Endothelial cell of umbilical vein (primary cell): Measurements from ENCODE around the gene GGNBP2. TPM values are rescaled to one million over a fixed set of nuclear protein-coding genes. Genes with fewer than 3 reads are reported as not detected.

ENCODE experiments used
- Bru-seq: library from RNA; stranded (reverse); fragments of 400-500 nt; gene quantifications from one replicate; lab custom pipeline; 2021; lab: Mats Ljungman, UMichigan
- BruChase-seq, 2 experiments: library from RNA; stranded (reverse); fragments of 400-500 nt; gene quantifications; one replicate each; lab custom pipeline; 2021; lab: Mats Ljungman, UMichigan
- BruUV-seq: library from RNA; stranded (reverse); fragments of 400-500 nt; replicated peaks from 2 replicates; lab custom pipeline; 2021; lab: Mats Ljungman, UMichigan
- CTCF ChIA-PET: fragments of 300-600, 350-600 bp; sonication (Branson Sonifier 250); formaldehyde crosslinking; loops from one replicate; lab custom pipeline; 2021; ENCODE audit warnings: antibody characterized with exemption, inconsistent platforms; lab: Charles Lee
- POLR2A ChIA-PET: fragments of 300-600, 350-600 bp; sonication (Branson Sonifier 250); formaldehyde crosslinking; loops from one replicate; lab custom pipeline; 2021; ENCODE audit warnings: antibody characterized with exemption, inconsistent platforms; lab: Charles Lee
- DNase-seq: peaks from one replicate; pipeline ENCODE4 v3.0.0-alpha.2; 2011; ENCODE audit warnings: low read depth, low spot score
- FAIRE-seq: peaks from 2 replicates; lab custom pipeline; 2011; peaks lifted over from hg19 to GRCh38; lab: Jason Lieb, UNC
- H2AFZ ChIP-seq: 2 replicates; pipeline ENCODE4 v1.6.0; 2012; ENCODE audit warnings: low read depth, low read length, control low read depth, inconsistent platforms
- H3K27ac ChIP-seq: 2 replicates; pipeline ENCODE4 v1.5.1; 2011; ENCODE audit warnings: low read depth, mild to moderate bottlenecking, control low read depth, low read length, moderate library complexity; ENCODE audit not compliant: insufficient read depth
- H3K27me3 ChIP-seq, 2 experiments: 2 replicates each; pipeline versions ENCODE4 v1.6.0 to v1.6.1; 2011; ENCODE audit warnings: low read length in 2 of 2, mixed read lengths in 1 of 2; ENCODE audit not compliant: control insufficient read depth in 2 of 2, insufficient read depth in 2 of 2
- H3K36me3 ChIP-seq, 2 experiments: 2 replicates in 1 of 2; 3 replicates in 1 of 2; pipeline ENCODE4 v1.5.1; 2011; ENCODE audit warnings: low read length in 2 of 2, mild to moderate bottlenecking in 1 of 2, moderate library complexity in 1 of 2; ENCODE audit not compliant: control insufficient read depth in 2 of 2, insufficient read depth in 2 of 2; ENCODE audit errors: extremely low read depth in 1 of 2
- H3K4me1 ChIP-seq: 3 replicates; pipeline ENCODE4 v1.5.1; 2011; ENCODE audit warnings: mild to moderate bottlenecking, low read length; ENCODE audit not compliant: control insufficient read depth, insufficient read depth; ENCODE audit errors: extremely low read depth
- H3K4me2 ChIP-seq: 2 replicates; pipeline ENCODE4 v1.6.1; 2011; ENCODE audit warnings: low read length, control low read depth, mixed read lengths; ENCODE audit not compliant: insufficient read depth
- H3K4me3 ChIP-seq, 3 experiments: fragments of 200-600 bp in 1 of 3; sonication (generic), shearing (Covaris generic) in 1 of 3; replicated peaks in 1 of 3; 2 replicates each; pipeline ENCODE4 v1.5.1; 2011 to 2016; ENCODE audit warnings: control low read depth in 3 of 3, low read length in 3 of 3, mild to moderate bottlenecking in 2 of 3, inconsistent platforms in 1 of 3, low read depth in 1 of 3, moderate library complexity in 1 of 3; ENCODE audit not compliant: insufficient read depth in 1 of 3
- H3K79me2 ChIP-seq: 2 replicates; pipeline ENCODE4 v1.6.0; 2012; ENCODE audit warnings: low read length, inconsistent platforms; ENCODE audit not compliant: control insufficient read depth, insufficient read depth
- H3K9ac ChIP-seq: replicated peaks from 2 replicates; pipeline ENCODE3; 2011; ENCODE audit warnings: low read length, control low read depth; ENCODE audit not compliant: insufficient read depth; ENCODE audit errors: extremely low read depth
- H3K9me1 ChIP-seq: replicated peaks from 3 replicates; pipeline ENCODE4 v1.6.0; 2011; ENCODE audit warnings: mild to moderate bottlenecking, low read length; ENCODE audit not compliant: control insufficient read depth, insufficient read depth; ENCODE audit errors: extremely low read depth
- H3K9me3 ChIP-seq: replicated peaks from 2 replicates; pipeline ENCODE4 v1.5.1; 2012; ENCODE audit warnings: low read length, inconsistent platforms; ENCODE audit not compliant: control insufficient read depth, insufficient read depth
- H4K20me1 ChIP-seq: replicated peaks from 2 replicates; pipeline ENCODE3; 2011; ENCODE audit warnings: mild to moderate bottlenecking, low read length; ENCODE audit not compliant: control insufficient read depth, insufficient read depth; ENCODE audit errors: extremely low read depth
- JUN ChIP-seq: IDR thresholded peaks from 2 replicates; pipeline ENCODE4 v1.6.1; 2011; ENCODE audit warnings: borderline replicate concordance, low read depth; ENCODE audit not compliant: insufficient read length, insufficient read depth
- MYC ChIP-seq: IDR thresholded peaks from one replicate; pipeline ENCODE4 v1.6.1; 2011; ENCODE audit warnings: mild to moderate bottlenecking, low read depth, low read length
- POLR2A ChIP-seq: IDR thresholded peaks from 2 replicates; pipeline ENCODE4 v1.6.1; 2012; ENCODE audit warnings: low read depth, mild to moderate bottlenecking, control low read depth, low read length
- POLR2AphosphoS5 ChIP-seq: IDR thresholded peaks from 2 replicates; pipeline ENCODE4 v1.6.1; 2012; ENCODE audit warnings: low read depth, mild to moderate bottlenecking, control low read depth, low read length, moderate library complexity; ENCODE audit not compliant: insufficient read depth
- dilution Hi-C: fragments of 300-500 bp; cut with MboI; formaldehyde crosslinking; loops from one replicate; pipeline ENCODE4 v1.15.0; 2019; ENCODE audit warnings: low sequenced_read_pairs; ENCODE audit not compliant: extremely low pct_ligation_motif_present
- intact Hi-C: fragments of 100-400 bp; cut with micrococcal nuclease; formaldehyde crosslinking; loops from one replicate; pipeline ENCODE4 v1.10.0; 2022
- long read RNA-seq: library from polyadenylated mRNA; stranded (forward); transcript quantifications from one replicate; pipeline ENCODE4 v2.0.0, GENCODE V29; 2021
- polyA minus RNA-seq, 3 experiments: library from RNA; depleted of rRNA, polyadenylated mRNA; stranded (reverse); fragments of >200 nt; gene quantifications; 1 replicate in 1 of 3; 2 replicates in 2 of 3; pipeline ENCODE4 v1.2.3, GENCODE V29; 2011
- polyA plus RNA-seq, 4 experiments: library from polyadenylated mRNA; depleted of rRNA in 3 of 4; stranded (reverse) in 3 of 4; unstranded in 1 of 4; fragments of >200 nt; gene quantifications; 2 replicates each; pipeline versions ENCODE4 v1.2.1 to v1.2.3, GENCODE V29; 2011 to 2012; ENCODE audit warnings: missing spikeins in 1 of 4
- total RNA-seq: library from RNA; stranded (reverse); gene quantifications from 2 replicates; pipeline ENCODE4 v1.2.3, GENCODE V29; 2021
- TF ChIP-seq, protein P1 (sequence below): IDR thresholded peaks from 2 replicates; pipeline ENCODE4 v1.6.1; 2011; ENCODE audit not compliant: insufficient read depth, insufficient read length

The GGNBP2 gene, protein sequence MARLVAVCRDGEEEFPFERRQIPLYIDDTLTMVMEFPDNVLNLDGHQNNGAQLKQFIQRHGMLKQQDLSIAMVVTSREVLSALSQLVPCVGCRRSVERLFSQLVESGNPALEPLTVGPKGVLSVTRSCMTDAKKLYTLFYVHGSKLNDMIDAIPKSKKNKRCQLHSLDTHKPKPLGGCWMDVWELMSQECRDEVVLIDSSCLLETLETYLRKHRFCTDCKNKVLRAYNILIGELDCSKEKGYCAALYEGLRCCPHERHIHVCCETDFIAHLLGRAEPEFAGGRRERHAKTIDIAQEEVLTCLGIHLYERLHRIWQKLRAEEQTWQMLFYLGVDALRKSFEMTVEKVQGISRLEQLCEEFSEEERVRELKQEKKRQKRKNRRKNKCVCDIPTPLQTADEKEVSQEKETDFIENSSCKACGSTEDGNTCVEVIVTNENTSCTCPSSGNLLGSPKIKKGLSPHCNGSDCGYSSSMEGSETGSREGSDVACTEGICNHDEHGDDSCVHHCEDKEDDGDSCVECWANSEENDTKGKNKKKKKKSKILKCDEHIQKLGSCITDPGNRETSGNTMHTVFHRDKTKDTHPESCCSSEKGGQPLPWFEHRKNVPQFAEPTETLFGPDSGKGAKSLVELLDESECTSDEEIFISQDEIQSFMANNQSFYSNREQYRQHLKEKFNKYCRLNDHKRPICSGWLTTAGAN
- total RNA-seq (71.2 and 77.6 TPM in 2 replicates), polyA plus RNA-seq (47.8 and 52.6 TPM in 2 replicates), polyA minus RNA-seq (122 and 154 TPM in 2 replicates), Bru-seq, nascent RNA (percentile 92 among the genes with signal in this experiment), BruChase-seq, experiment 1, labeled RNA remaining after a 6-hour chase (percentile 84 among the genes with signal in this experiment), BruChase-seq, experiment 2, labeled RNA remaining after a 2-hour chase (percentile 91 among the genes with signal in this experiment)
- polyA plus RNA-seq (2011; cell fraction: cytosol; rRNA removed): 55.8 and 61.1 TPM in 2 replicates
- polyA plus RNA-seq (2011; cell fraction: nucleus; rRNA removed): 138 and 160 TPM in 2 replicates
- polyA plus RNA-seq (2012): 43.7 and 52.6 TPM in 2 replicates
- polyA minus RNA-seq (2011; cell fraction: cytosol; rRNA and poly(A)+ RNA removed): 22.6 TPM
- 78.5 and 108 TPM in 2 replicates for polyA minus RNA-seq (2011; cell fraction: nucleus; rRNA and poly(A)+ RNA removed)
- long read RNA-seq, transcript GGNBP2-212 (14 exons, 2,847 nt): major isoform, 31 of 119 reads
- long read RNA-seq, partial matches to known transcripts: 46 of 119 reads
- long read RNA-seq, other reads (novel, unspliced or antisense): 38 of 119 reads

DNA sequence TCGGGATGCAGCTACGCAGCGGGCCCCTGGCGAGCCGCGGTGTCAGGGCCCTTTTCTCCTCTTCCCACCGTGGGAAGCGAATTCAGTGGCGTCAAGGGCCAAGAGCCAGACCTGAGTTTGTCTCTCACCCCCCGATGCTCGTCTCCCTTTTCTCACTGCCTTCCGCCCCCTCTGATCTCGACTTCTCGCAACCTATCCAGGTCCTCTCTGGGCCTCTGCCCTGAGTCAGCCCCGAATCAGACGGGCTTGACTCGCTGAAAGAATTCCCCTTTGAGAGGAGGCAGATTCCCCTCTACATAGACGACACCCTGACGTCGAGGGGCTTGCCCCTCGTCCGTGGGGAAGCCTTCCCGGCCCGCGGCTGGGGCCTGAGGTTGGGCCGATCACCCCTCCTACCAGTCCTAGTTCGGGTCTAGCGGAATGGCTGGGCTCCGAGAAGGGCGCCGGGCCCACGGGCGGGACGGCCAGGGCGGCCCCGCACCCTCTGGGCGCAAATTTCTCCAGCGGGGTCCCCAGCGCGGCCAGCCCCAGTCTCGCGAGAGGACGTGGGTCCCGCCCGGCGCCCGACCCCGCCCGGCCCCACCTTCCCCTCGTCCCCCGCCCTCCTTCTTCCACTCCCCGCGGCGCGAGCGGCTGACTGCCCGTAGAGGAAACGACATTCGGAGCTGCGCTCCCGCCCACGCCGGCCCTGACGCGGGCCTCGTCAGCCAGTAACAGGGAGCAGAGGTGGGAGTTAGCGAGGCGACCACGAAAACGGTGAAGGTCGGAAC lies at the start of gene GGNBP2:
Gene GGNBP2, plus strand, starts transcription at position 613 of the 770 bp plus-strand sequence. CDS start 806 bp downstream, outside the sequence.
- DNase-seq: peak; percentile 88
- dilution Hi-C loops (no loop called here), intact Hi-C loops (loop anchor here (1.0 to 5.0 kb wide), 3 partner anchors 9 to 813 kb away; partner anchors contain the start of gene DHRS11)
- H3K4me1 ChIP-seq: peaks cover 20% of the 10 kb centered on the region
- CTCF ChIA-PET: interaction anchor here (0.6 to 4.2 kb wide), 3 partner anchors 9 to 55 kb away, joined by 3 to 31 read pairs (median 3); partner anchors contain the start of genes MYO19 and PIGW
- peak within 1 kb of the TSS; percentile 81 for H3K4me2 ChIP-seq
- H3K36me3 ChIP-seq: no peaks in the 10 kb centered on the region
- FAIRE-seq: no peak
- H4K20me1 ChIP-seq: peaks cover 6% of the 10 kb centered on the region
- H3K79me2 ChIP-seq: peaks cover 44% of the 10 kb centered on the region
- no peaks in the 10 kb centered on the region for H3K27me3 ChIP-seq
- H3K27ac ChIP-seq: peak within 1 kb of the TSS; percentile 86
- H3K9ac ChIP-seq: peak within 1 kb of the TSS; percentile 98
- peak within 1 kb of the TSS; percentile 74 to 99 (median 78) for H3K4me3 ChIP-seq
- H3K9me3 ChIP-seq: no peaks in the 10 kb centered on the region
- BruUV-seq: TSS peak; percentile 49
- POLR2A ChIA-PET: interaction anchor here (0.6 to 1.4 kb wide), 7 partner anchors 8 to 959 kb away, joined by 3 to 10 read pairs (median 5); partner anchors contain the start of genes MRM1, MYO19 and PIGW
- TF ChIP-seq POLR2A: peak; percentile 88
- TF ChIP-seq JUN: no peak
- no peak for TF ChIP-seq MYC
- TF ChIP-seq, protein P1, sequence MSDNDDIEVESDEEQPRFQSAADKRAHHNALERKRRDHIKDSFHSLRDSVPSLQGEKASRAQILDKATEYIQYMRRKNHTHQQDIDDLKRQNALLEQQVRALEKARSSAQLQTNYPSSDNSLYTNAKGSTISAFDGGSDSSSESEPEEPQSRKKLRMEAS: no peak
- peak; percentile 68 for TF ChIP-seq POLR2AphosphoS5
- peak within 1 kb of the TSS; percentile 68 for H2AFZ ChIP-seq
- no peaks in the 10 kb centered on the region for H3K9me1 ChIP-seq
